ENCODE measurements around the gene CPEB4. TPM values are rescaled to one million over a fixed set of nuclear protein-coding genes. Genes with fewer than 3 reads are reported as not detected.

CPEB4 gene
- total RNA-seq, 4 donors from 2014 or later, result 33.2 to 51.6 (median 44.8) TPM

GRCh38 chr5:173967241-173967640 is 79.1 kb downstream of the CPEB4 start:
- no peak for DNase-seq
- Histone ChIP-seq H3K9me3 (no peaks in the 10 kb centered on the region), H3K4me3 (no peak overlapping the region), H3K27me3 (peaks cover 0 to 7% (median 0%) of the 10 kb centered on the region in 4 donors), H3K27ac (no peak overlapping the region), H3K36me3 (no peaks in the 10 kb centered on the region), H3K4me1 (peaks cover 0 to 5% (median 0%) of the 10 kb centered on the region in 3 donors)
- TF ChIP-seq CTCF (IDR thresholded peaks at IDR 0.05), result no peak
- intact Hi-C loops (cut with DNase I), result no loop called here
- WGBS, 2 donors, result 38 to 59% methylated on average over 4 of the region's 4 CpGs

DNA sequence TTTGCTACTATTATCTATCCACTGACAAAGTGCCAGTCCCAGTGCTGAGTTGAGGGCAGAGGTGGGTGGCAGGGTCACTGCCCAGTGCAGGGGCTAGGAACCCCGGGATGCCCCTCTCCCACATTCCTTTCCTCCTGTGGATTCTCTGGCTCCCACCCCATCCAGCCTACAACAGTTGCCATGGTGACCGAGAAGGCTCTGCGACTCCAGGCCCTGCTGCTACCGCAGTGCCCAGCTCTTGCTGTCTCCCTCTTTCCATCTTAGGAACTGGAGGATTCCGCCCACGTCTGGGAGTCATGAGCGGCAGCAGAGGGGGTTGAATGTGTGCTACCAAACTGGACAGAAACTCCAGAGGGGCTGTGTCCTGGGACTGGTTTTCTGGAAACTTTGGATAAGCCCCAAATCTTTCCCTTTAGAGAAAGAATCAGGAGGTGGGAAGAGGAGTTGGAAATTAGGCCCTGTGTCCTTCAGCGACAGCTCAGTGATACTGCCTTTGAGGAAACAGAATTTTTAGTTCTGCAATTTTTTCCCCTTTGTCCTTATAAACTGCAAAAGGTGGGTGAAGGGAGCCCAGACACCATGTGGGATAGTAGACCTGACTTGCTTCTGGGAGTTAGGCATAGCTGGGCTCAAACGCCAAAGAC is 80.1 kb downstream of the CPEB4 start:
- no peak for TF ChIP-seq CTCF (IDR thresholded peaks at IDR 0.05)
- no peak for TF ChIP-seq POLR2A (IDR thresholded peaks at IDR 0.05)
- Histone ChIP-seq H3K27me3 (peaks cover 0 to 7% (median 0%) of the 10 kb centered on the region in 4 donors), H3K4me3 (no peak overlapping the region), H3K9me3 (no peaks in the 10 kb centered on the region), H3K36me3 (no peaks in the 10 kb centered on the region), H3K4me1 (peaks cover 0 to 12% (median 4%) of the 10 kb centered on the region in 3 donors), H3K27ac (no peak overlapping the region)
- intact Hi-C loops (cut with DNase I), result no loop called here
- WGBS, 2 donors, result 68 to 74% methylated on average over 9 of the region's 9 CpGs
- DNase-seq, result no peak

DNA sequence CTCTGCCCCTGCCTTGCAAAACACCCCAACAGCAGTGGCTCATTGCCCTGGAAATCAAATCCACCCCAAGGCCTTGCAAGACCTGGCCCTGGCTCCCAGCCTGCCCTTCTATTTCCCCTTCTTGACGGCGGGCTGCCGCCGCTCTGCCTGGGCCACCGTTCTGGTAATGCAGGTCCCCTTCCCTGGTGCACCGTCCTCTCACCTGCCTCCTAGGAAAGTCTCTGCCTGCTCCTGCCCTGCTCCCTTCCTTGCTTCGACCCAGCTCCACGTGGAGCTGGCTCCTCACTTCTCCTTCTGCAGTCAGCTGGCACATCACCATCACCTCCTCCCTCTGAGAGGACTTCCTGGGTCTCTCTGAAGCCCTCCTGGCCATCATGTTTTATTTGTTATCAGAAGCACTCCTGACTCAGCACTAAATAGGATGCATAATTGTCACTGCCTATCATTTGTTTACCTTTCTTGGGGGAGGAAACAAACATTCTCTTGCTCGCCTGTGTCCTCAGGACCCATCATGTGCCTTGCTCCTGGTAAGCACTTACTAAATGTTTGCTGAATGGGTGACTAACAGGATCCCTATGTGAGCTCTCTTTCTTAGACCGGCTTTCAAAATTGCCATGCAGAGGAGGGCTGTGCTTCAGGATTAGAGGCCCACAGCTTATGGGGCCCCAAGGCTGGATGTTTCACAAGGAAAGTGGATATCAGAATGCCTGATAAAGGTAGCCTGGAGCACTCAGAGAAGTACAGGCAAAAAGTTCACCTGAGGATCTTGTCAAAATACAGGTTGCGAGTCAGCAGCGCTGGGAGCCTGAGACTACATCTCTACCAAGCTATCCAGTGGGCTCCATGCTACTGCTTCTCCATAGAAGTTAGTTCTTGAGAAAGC is 81.3 kb downstream of the CPEB4 start:
- Histone ChIP-seq H3K9me3 (no peaks in the 10 kb centered on the region), H3K27me3 (peaks cover 0 to 14% (median 0%) of the 10 kb centered on the region in 4 donors), H3K27ac (no peak overlapping the region), H3K4me1 (peaks cover 3 to 15% (median 9%) of the 10 kb centered on the region in 3 donors), H3K36me3 (no peaks in the 10 kb centered on the region), H3K4me3 (no peak overlapping the region)
- intact Hi-C loops (cut with DNase I), result loop anchor here (2.0 kb wide), 1 partner anchor 351 kb away; no protein-coding TSS in a partner anchor
- TF ChIP-seq CTCF (IDR thresholded peaks at IDR 0.05) (no peak), POLR2A (IDR thresholded peaks at IDR 0.05) (no peak)
- 51 to 77% methylated on average over 9 to 11 of the region's 12 CpGs for WGBS, 2 donors
- no peak for DNase-seq

- WGBS, 2 donors, result 69 to 81% methylated on average over 18 of the region's 18 CpGs
- TF ChIP-seq CTCF (IDR thresholded peaks at IDR 0.05) (no peak), POLR2A (IDR thresholded peaks at IDR 0.05) (no peak)
- DNase-seq, result no peak
- H3K27me3 ChIP-seq, result peaks cover 0 to 14% (median 0%) of the 10 kb centered on the region in 4 donors
- intact Hi-C loops (cut with DNase I), result loop anchor here (2.0 kb wide), 1 partner anchor 352 kb away; no protein-coding TSS in a partner anchor
- no peaks in the 10 kb centered on the region for H3K9me3 ChIP-seq
- peaks cover 3 to 15% (median 9%) of the 10 kb centered on the region in 3 donors for H3K4me1 ChIP-seq
- no peak overlapping the region for H3K4me3 ChIP-seq
- no peaks in the 10 kb centered on the region for H3K36me3 ChIP-seq
- H3K27ac ChIP-seq, result no peak overlapping the region
These were observed 82.9 kb downstream of the CPEB4 start for GRCh38 chr5:173970878-173971650.

All from esophagus squamous epithelium (tissue), 5 donors.